ENCODE data around the gene PLEKHG5. TPM values are rescaled to one million over a fixed set of nuclear protein-coding genes. Genes with fewer than 3 reads are reported as not detected.
A peak's percentile ranks its signal among the peaks of the same experiment; 100 is the strongest.

PLEKHG5 gene
- total RNA-seq, 2 experiments from 2014 or later = 1.7 to 1.8 TPM

DNA sequence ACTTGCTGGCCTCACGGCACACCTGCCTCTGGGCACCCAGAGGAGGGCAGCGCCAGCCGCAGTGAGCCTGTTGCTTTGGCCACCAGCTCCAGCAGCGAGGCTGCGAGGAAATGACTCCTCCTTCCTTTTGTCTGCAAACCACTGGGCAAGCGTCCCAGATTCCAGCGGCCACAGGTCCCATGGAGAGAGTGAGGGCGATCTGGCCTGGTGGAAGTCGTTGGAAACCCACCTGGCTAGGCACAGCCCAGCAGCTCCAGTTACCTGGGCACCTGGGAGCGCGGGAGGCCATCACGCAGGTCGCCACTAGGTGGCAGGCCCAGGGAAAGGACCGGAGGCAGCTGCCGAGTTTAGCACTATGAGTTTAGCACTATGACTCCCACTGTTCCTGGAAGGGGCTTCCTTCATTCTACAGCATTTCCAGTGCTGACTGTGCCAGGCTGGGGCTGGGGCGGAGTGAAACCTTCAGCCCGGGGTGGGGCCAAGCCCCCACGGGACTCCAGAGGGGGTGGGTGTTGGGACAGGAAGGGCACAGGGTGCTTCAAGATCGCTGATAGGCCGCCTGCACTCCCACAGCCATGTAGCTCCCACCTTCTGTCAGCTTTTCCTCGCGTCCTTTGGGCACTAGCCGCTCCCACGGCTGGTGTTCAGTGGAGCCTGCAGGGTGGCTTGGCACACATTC is 68.0 kb downstream of the PLEKHG5 start:
- no peaks in the 10 kb centered on the region for H3K36me3 Mint-ChIP-seq (ENCODE audit: low read depth)
- CTCF ChIA-PET = interaction anchor here (0.6 to 2.6 kb wide), 30 partner anchors 9 to 337 kb away, joined by 3 to 39 read pairs (median 3); partner anchors contain the start of gene PLEKHG5
- peaks cover 39% of the 10 kb centered on the region for H3K27me3 Mint-ChIP-seq (ENCODE audit: low read depth)
- no peaks in the 10 kb centered on the region for H3K9me3 Mint-ChIP-seq
- peak overlapping the region; percentile 18 for H3K4me3 Mint-ChIP-seq
- H3K27ac Mint-ChIP-seq = no peak overlapping the region
- peak; percentile 87 for DNase-seq
- intact Hi-C loops (cut with micrococcal nuclease) = loop anchor here (1.0 to 2.0 kb wide), 4 partner anchors 15 to 67 kb away; no protein-coding TSS in a partner anchor
- H3K4me1 Mint-ChIP-seq (ENCODE audit: low read depth) = peaks cover 10% of the 10 kb centered on the region

DNA sequence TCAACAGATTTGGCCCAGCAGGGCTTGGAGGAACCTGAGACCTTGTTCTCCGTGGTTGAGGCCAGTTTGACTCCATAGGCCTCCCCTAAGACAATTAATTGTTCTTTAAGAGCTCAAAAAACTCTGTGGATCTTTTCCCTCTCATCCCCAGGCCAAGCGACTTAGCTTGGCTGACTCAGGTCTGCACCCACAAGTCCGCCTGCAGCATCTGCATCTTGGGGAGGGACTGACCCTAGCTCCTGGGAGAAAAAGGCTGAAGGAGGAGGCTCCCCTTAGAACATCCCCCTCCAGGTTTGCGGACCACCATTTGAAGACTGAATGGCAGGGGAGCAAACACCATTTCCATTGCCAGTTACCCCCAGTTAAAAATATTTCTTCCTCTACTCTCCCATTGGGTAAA is 70.2 kb downstream of the PLEKHG5 start:
- intact Hi-C loops (cut with micrococcal nuclease) = no loop called here
- H3K4me1 Mint-ChIP-seq (ENCODE audit: low read depth) = peaks cover 10% of the 10 kb centered on the region
- H3K27ac Mint-ChIP-seq = no peak overlapping the region
- CTCF ChIA-PET = interaction anchor here (1.0 to 1.7 kb wide), 3 partner anchors 17 to 183 kb away, joined by 4 to 12 read pairs (median 4); no protein-coding TSS in a partner anchor
- no peaks in the 10 kb centered on the region for H3K36me3 Mint-ChIP-seq (ENCODE audit: low read depth)
- no peak for DNase-seq
- no peaks in the 10 kb centered on the region for H3K9me3 Mint-ChIP-seq
- H3K27me3 Mint-ChIP-seq (ENCODE audit: low read depth) = peaks cover 59% of the 10 kb centered on the region
- H3K4me3 Mint-ChIP-seq = no peak overlapping the region

DNA sequence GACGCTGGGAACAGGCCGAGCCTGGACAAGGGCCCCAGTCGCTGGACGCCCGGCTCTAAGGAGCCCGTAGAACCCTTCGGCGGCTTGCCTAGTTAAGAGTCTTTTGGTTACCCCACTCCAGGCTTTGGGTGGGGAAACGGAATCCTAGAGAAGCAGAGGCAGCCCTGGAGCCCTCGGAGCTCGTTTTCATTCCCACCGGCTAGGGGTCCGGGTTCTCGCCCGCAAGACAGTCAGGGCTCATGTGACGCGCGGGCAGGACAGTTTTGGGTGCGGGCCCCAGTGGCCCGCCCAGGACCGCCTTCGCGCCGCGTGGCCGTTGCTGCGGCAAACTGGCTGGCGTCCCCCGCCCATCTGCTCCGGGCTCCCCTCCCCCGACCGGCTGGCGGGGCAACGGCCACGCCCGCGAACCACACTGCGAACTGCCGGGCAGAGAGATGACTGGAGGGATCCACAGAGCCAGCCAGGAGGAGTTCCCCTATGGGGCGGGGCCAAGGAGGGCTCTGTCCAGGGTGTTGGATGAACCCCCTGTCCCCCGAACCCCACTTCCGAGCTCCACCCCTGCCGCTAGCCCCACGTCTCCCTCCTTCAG is 70.9 kb downstream of the PLEKHG5 start:
- no peak for DNase-seq
- intact Hi-C loops (cut with micrococcal nuclease) = no loop called here

DNA sequence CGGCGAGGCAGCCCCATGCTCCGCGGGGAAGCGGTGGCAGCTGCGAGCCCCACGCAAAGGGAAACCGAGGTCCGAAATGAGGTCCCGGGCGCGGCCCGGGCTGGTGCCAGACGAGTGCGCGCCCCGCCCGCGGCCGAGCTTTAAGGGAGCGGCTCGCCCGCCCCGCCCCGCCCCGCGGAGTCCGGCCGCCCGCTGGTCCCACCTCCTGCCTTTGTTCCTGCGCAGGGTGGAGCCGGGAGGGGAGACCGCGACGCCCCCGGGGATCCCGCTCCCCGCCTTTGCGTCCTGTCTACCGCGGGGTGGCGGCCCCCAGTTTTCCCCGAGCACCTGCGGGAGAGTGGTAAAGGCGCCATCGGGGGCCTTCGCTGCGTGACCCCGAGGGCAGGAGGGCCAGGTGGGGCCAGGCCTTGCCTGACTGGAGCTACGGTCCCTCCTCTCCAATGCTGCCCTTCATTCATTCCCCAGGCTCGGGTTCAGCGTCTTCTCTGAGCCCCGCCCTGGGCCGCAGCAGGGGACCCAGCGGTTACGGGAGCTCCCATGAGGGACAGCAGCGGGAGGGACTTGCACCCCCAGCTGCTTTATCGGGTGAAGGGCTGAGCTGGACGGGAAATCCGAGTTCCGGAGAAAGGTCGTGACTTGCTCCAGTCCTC is 71.5 kb downstream of the PLEKHG5 start, which contains the start of gene HES2:
TSS of gene HES2 (minus strand) at position 116 of the 650 bp plus-strand sequence. CDS start at position 17, 99 bp downstream.
- H3K27ac Mint-ChIP-seq = no peak within 1 kb of the TSS

More for the DNA sequence above, 70.9 kb downstream of the PLEKHG5 start:
- peaks cover 11% of the 10 kb centered on the region for H3K4me1 Mint-ChIP-seq (ENCODE audit: low read depth)
- CTCF ChIA-PET = interaction anchor here (0.6 to 1.7 kb wide), 6 partner anchors 10 to 627 kb away, joined by 3 to 12 read pairs (median 4); no protein-coding TSS in a partner anchor
- H3K4me3 Mint-ChIP-seq = no peak overlapping the region
- H3K27ac Mint-ChIP-seq = no peak overlapping the region
- peaks cover 63% of the 10 kb centered on the region for H3K27me3 Mint-ChIP-seq (ENCODE audit: low read depth)
- H3K9me3 Mint-ChIP-seq = no peaks in the 10 kb centered on the region
- H3K36me3 Mint-ChIP-seq (ENCODE audit: low read depth) = no peaks in the 10 kb centered on the region

DNA sequence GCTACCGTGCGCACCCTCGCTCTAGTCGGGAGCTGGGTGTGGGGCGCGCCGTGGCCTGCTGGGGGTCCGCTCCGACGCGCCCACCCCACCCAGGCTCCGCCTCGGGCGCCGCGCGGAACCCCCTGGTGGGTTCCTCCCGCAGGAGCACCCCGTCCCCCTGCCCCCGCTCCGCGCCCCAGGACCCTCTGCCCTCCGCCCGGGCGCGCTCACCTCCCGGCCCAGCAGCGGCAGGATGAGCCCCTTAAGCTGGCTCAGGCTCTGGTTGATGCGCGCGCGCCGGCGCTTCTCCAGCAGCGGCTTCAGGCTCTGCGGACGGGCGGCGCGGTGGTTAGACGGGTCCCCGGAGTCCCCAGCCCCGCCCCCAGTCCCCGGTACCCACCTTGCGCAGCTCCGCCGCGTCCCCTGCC is 72.1 kb downstream of the PLEKHG5 start:
- H3K4me1 Mint-ChIP-seq (ENCODE audit: low read depth) = peaks cover 20% of the 10 kb centered on the region
- peaks cover 72% of the 10 kb centered on the region for H3K27me3 Mint-ChIP-seq (ENCODE audit: low read depth)
- peak overlapping the region; percentile 21 for H3K4me3 Mint-ChIP-seq
- H3K36me3 Mint-ChIP-seq (ENCODE audit: low read depth) = no peaks in the 10 kb centered on the region
- no peak for DNase-seq
- H3K9me3 Mint-ChIP-seq = no peaks in the 10 kb centered on the region
- no peak overlapping the region for H3K27ac Mint-ChIP-seq
- intact Hi-C loops (cut with micrococcal nuclease) = no loop called here
- CTCF ChIA-PET = interaction anchor here (1.1 kb wide), 1 partner anchor 70 kb away, joined by 4 read pairs; no protein-coding TSS in a partner anchor

More for the DNA sequence above, 71.5 kb downstream of the PLEKHG5 start, which contains the start of gene HES2:
- intact Hi-C loops (cut with micrococcal nuclease) = no loop called here
- Mint-ChIP-seq H3K36me3 (ENCODE audit: low read depth) (no peaks in the 10 kb centered on the region), H3K4me3 (peak within 1 kb of the TSS; percentile 21), H3K9me3 (no peaks in the 10 kb centered on the region), H3K4me1 (ENCODE audit: low read depth) (peaks cover 15% of the 10 kb centered on the region), H3K27me3 (ENCODE audit: low read depth) (peaks cover 68% of the 10 kb centered on the region)
- CTCF ChIA-PET = interaction anchor here (0.6 to 1.7 kb wide), 5 partner anchors 11 to 628 kb away, joined by 3 to 12 read pairs (median 3); no protein-coding TSS in a partner anchor
- no peak for DNase-seq

DNA sequence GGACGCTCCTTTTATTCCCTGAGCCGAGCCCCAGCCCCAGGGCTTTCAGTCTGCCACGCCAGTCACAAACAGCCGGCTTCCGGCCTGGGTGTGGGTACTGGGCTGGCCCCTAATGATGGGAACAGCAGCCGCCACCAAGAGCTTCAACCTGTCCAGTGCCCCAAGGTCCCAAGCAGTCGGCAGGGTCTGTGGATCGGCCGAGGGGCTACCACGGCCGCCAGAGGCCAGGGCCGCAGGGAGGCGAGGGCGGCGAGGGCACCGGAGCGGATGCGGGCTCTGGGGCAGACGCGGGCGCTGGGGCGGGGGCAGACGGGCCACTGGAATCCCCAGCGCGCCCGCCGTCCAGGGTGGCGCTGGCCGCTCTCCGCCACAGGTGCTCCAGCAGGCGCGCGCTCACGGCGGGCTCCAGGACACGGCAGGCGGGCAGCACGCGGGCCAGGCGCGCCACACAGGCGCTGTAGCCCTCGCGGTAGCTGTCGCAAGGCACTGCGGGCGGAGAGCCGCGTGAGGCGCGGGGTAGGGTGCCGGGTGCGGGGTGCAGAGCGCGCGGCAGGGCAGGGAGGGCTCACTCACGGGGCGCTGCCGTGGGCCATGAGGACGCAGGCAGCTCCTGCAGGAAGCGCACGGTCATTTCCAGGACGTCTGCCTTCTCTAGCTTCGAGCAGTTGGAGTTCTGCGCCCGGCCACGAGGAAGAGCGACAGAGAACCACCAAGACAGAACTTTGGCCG is 72.6 kb downstream of the PLEKHG5 start:
- intact Hi-C loops (cut with micrococcal nuclease) = no loop called here
- peak overlapping the region; percentile 21 for H3K4me3 Mint-ChIP-seq
- peaks cover 69% of the 10 kb centered on the region for H3K27me3 Mint-ChIP-seq (ENCODE audit: low read depth)
- DNase-seq = no peak
- CTCF ChIA-PET = no interaction called here
- peaks cover 18% of the 10 kb centered on the region for H3K4me1 Mint-ChIP-seq (ENCODE audit: low read depth)
- no peak overlapping the region for H3K27ac Mint-ChIP-seq
- H3K36me3 Mint-ChIP-seq (ENCODE audit: low read depth) = no peaks in the 10 kb centered on the region
- no peaks in the 10 kb centered on the region for H3K9me3 Mint-ChIP-seq

DNA sequence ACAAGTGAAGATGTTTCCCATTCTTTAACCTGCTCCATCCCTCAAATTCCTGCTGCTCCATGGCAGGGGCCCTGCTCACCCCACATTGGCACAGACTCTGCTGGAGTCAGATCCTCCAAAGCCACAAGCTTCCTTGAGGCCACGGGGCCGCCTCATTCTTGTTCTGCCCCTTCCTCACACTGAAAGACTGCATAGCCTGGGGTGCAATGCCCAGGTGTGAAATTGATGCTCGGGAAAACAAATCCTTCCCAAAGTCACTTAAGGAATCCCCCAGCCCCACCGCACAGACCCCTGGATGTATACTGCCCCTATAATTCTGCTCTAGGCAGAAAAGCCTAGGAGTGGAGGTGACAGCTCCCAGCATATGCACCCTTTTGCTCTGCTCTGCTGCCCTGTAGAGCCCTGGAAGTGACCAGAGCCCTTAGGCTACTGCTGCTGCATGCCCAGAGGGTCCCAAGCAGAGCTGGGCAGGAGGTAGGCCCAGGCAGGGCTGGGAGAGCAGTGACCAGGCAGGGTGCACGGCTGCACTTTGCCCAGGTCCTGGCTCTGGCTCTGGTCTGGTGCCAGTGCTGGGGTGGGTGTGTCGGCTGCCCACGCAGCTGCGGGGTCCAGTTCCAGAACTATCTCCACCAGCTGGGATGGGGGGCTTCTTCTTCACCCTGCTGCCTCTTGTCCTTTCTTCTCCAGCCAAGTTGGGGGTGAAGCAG is 73.4 kb downstream of the PLEKHG5 start:
- CTCF ChIA-PET = no interaction called here

More for the DNA sequence above, 73.4 kb downstream of the PLEKHG5 start:
- Mint-ChIP-seq H3K27ac (peak overlapping the region; percentile 13), H3K4me1 (ENCODE audit: low read depth) (peaks cover 16% of the 10 kb centered on the region), H3K27me3 (ENCODE audit: low read depth) (peaks cover 66% of the 10 kb centered on the region), H3K9me3 (no peaks in the 10 kb centered on the region), H3K36me3 (ENCODE audit: low read depth) (no peaks in the 10 kb centered on the region), H3K4me3 (no peak overlapping the region)
- intact Hi-C loops (cut with micrococcal nuclease) = no loop called here
- no peak for DNase-seq

Small RNAs within 50 kb of the gene (microRNA-seq; reads per million reads assigned to microRNA genes)
- gene MIR4252 (ENCODE audit: borderline microRNAs expressed, borderline replicate concordance) = not detected

Other genes starting within 250 kb of the PLEKHG5 start
- not detected for gene HES3, start 247.5 kb downstream of the PLEKHG5 start, total RNA-seq
- under 1 TPM; 0.07 TPM for gene GPR153, start 230.6 kb downstream of the PLEKHG5 start, total RNA-seq
- 10 to 100 TPM; 74.2 to 77.6 TPM for gene ACOT7, start 97.9 kb downstream of the PLEKHG5 start, total RNA-seq
- under 1 TPM; 0.14 to 0.74 TPM for gene HES2, start 71.7 kb downstream of the PLEKHG5 start, total RNA-seq
- under 1 TPM; 0.50 to 0.79 TPM for gene ESPN, start 66.9 kb downstream of the PLEKHG5 start, total RNA-seq
- 10 to 100 TPM; 82.4 to 87.0 TPM for gene TNFRSF25, start 25.5 kb downstream of the PLEKHG5 start, total RNA-seq
- 10 to 100 TPM; 24.6 to 29.6 TPM for gene NOL9, start 62.8 kb upstream of the PLEKHG5 start, total RNA-seq
- not detected for gene TAS1R1, start 63.6 kb upstream of the PLEKHG5 start, total RNA-seq
- 10 to 100 TPM; 15.0 to 18.3 TPM for gene ZBTB48, start 88.3 kb upstream of the PLEKHG5 start, total RNA-seq
- 10 to 100 TPM; 21.0 to 23.3 TPM for gene KLHL21, start 111.2 kb upstream of the PLEKHG5 start, total RNA-seq
- gene PHF13, start 122.1 kb upstream of the PLEKHG5 start, total RNA-seq = 10 to 100 TPM; 10.8 to 11.3 TPM
- gene THAP3, start 133.2 kb upstream of the PLEKHG5 start, total RNA-seq = 10 to 100 TPM; 27.3 to 30.9 TPM
- 10 to 100 TPM; 31.6 to 32.5 TPM for gene DNAJC11, start 210.1 kb upstream of the PLEKHG5 start, total RNA-seq

Data from activated naive CD4-positive, alpha-beta T cell treated with anti-CD3 and anti-CD28 coated beads for 36 hours (primary cell).